ENCODE measurements around the gene HEXA. TPM values are rescaled to one million over a fixed set of nuclear protein-coding genes. Genes with fewer than 3 reads are reported as not detected.
"Not testable (repeated sequence)": the region's sequence is repeated elsewhere in the genome, so short reads cannot be mapped to it uniquely, and the experiment has no call there.

Gene HEXA
- total RNA-seq (2014; rRNA removed; shearing (Covaris generic)), result 52.5 and 54.2 TPM in 2 replicates

- peak within 1 kb of the TSS; percentile 85 for H3K4me3 ChIP-seq (ENCODE audit: insufficient read depth, low read depth, low read length)
- peak; percentile 99 for DNase-seq
- H3K27me3 ChIP-seq (ENCODE audit: control insufficient read depth, insufficient read depth, low read length), result no peaks in the 10 kb centered on the region
- no peaks in the 10 kb centered on the region for H3K36me3 ChIP-seq (replicated peaks; ENCODE audit: control insufficient read depth, insufficient read depth, low read length)
Observed at GRCh38 chr15:72375846-72376581, at the start of gene HEXA. TSS of gene HEXA (minus strand) at chr15:72376014. CDS start at chr15:72375972, 42 bp downstream.

DNA sequence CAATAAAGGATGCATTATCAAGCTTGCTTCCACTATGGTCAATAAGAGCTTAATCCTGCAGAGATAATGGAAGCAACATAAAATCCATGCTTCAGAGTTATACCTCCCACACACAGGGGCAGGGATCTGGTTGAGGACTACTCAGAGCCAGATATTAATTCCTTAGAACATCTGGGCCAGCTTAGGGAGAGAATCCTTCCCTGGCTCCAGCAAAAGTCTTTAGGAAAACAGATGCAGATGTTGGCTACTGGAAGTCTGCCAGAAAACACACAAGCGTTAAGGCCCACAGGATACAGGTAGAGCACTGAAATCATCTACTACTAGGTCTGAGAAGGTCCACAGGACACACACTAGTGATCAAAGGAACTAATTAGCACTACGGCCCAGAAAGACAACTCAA is 47.4 kb upstream of the HEXA start:
- Histone ChIP-seq H3K4me3 (ENCODE audit: insufficient read depth, low read depth, low read length) (no peak overlapping the region), H3K27me3 (ENCODE audit: control insufficient read depth, insufficient read depth, low read length) (no peaks in the 10 kb centered on the region), H3K36me3 (replicated peaks; ENCODE audit: control insufficient read depth, insufficient read depth, low read length) (no peaks in the 10 kb centered on the region)
- no peak for DNase-seq

- Histone ChIP-seq H3K4me3 (ENCODE audit: insufficient read depth, low read depth, low read length) (no peak overlapping the region), H3K36me3 (replicated peaks; ENCODE audit: control insufficient read depth, insufficient read depth, low read length) (no peaks in the 10 kb centered on the region), H3K27me3 (ENCODE audit: control insufficient read depth, insufficient read depth, low read length) (no peaks in the 10 kb centered on the region)
- no peak for DNase-seq
Observed at GRCh38 chr15:72421484-72421883, 45.7 kb upstream of the HEXA start.

DNA sequence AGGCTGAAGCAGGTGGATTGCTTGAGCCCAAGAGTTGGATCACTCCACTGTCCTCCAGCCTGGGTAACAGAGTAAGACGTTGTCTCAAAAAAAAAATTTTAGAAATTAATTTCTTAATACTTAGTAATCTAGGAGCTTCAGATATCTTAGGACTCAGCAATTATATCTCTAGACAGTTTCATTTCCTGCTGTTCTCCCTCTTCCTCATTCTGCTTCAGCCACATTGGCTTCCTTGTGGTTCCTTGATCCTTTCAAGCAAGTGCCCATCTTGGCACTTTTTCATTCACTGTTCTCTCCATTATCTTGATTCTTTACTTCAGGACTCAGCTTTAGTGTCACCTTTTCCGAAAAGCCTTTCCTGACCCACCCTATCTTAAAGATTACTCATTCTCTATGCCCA is 44.8 kb upstream of the HEXA start:
- DNase-seq, result no peak
- no peak overlapping the region for H3K4me3 ChIP-seq (ENCODE audit: insufficient read depth, low read depth, low read length)
- no peaks in the 10 kb centered on the region for H3K27me3 ChIP-seq (ENCODE audit: control insufficient read depth, insufficient read depth, low read length)
- no peaks in the 10 kb centered on the region for H3K36me3 ChIP-seq (replicated peaks; ENCODE audit: control insufficient read depth, insufficient read depth, low read length)

GRCh38 chr15:72419768-72420167 is 44.0 kb upstream of the HEXA start:
- not testable (repeated sequence) for DNase-seq; H3K36me3 ChIP-seq (replicated peaks; ENCODE audit: control insufficient read depth, insufficient read depth, low read length); H3K27me3 ChIP-seq (ENCODE audit: control insufficient read depth, insufficient read depth, low read length); H3K4me3 ChIP-seq (ENCODE audit: insufficient read depth, low read depth, low read length)

- Histone ChIP-seq H3K36me3 (replicated peaks; ENCODE audit: control insufficient read depth, insufficient read depth, low read length) (no peaks in the 10 kb centered on the region), H3K4me3 (ENCODE audit: insufficient read depth, low read depth, low read length) (no peak overlapping the region), H3K27me3 (ENCODE audit: control insufficient read depth, insufficient read depth, low read length) (no peaks in the 10 kb centered on the region; the same call in 1 of the 2 replicates)
- no peak for DNase-seq
Observed at GRCh38 chr15:72415304-72415703, 39.5 kb upstream of the HEXA start.

GRCh38 chr15:72413337-72413736 is 37.5 kb upstream of the HEXA start:
- not testable (repeated sequence) for DNase-seq; H3K4me3 ChIP-seq (ENCODE audit: insufficient read depth, low read depth, low read length); H3K36me3 ChIP-seq (replicated peaks; ENCODE audit: control insufficient read depth, insufficient read depth, low read length); H3K27me3 ChIP-seq (ENCODE audit: control insufficient read depth, insufficient read depth, low read length)

GRCh38 chr15:72411544-72411943 is 35.7 kb upstream of the HEXA start:
- Histone ChIP-seq H3K27me3 (ENCODE audit: control insufficient read depth, insufficient read depth, low read length) (no peaks in the 10 kb centered on the region; the same call in 1 of the 2 replicates), H3K4me3 (ENCODE audit: insufficient read depth, low read depth, low read length) (no peak overlapping the region), H3K36me3 (replicated peaks; ENCODE audit: control insufficient read depth, insufficient read depth, low read length) (no peaks in the 10 kb centered on the region)
- no peak for DNase-seq

GRCh38 chr15:72411111-72411510 is 35.3 kb upstream of the HEXA start:
- no peak overlapping the region for H3K4me3 ChIP-seq (ENCODE audit: insufficient read depth, low read depth, low read length)
- DNase-seq, result no peak
- no peaks in the 10 kb centered on the region; the same call in 1 of the 2 replicates for H3K27me3 ChIP-seq (ENCODE audit: control insufficient read depth, insufficient read depth, low read length)
- no peaks in the 10 kb centered on the region for H3K36me3 ChIP-seq (replicated peaks; ENCODE audit: control insufficient read depth, insufficient read depth, low read length)

DNA sequence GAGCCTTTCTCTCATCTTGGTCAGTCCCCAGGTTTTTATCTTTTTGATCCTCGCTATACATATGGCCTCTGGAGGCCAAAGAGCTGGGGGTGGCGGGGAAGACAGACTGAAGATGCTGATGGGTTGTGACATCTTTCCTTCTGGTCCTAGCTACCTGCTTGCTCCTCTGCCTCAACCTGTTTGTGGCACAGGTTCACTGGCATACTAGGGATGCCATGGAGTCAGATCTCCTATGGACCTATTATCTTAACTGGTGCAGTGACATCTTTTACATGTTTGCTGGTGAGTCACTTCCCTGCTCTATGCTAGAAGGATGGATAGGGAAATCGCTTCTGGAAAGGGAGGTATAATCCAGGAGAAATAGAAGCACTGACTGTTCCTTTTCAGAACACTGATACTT is 31.1 kb upstream of the HEXA start:
- Histone ChIP-seq H3K36me3 (replicated peaks; ENCODE audit: control insufficient read depth, insufficient read depth, low read length) (no peaks in the 10 kb centered on the region), H3K4me3 (ENCODE audit: insufficient read depth, low read depth, low read length) (no peak overlapping the region), H3K27me3 (ENCODE audit: control insufficient read depth, insufficient read depth, low read length) (peaks cover 5% of the 10 kb centered on the region; the same call in 1 of the 2 replicates)
- no peak for DNase-seq

DNA sequence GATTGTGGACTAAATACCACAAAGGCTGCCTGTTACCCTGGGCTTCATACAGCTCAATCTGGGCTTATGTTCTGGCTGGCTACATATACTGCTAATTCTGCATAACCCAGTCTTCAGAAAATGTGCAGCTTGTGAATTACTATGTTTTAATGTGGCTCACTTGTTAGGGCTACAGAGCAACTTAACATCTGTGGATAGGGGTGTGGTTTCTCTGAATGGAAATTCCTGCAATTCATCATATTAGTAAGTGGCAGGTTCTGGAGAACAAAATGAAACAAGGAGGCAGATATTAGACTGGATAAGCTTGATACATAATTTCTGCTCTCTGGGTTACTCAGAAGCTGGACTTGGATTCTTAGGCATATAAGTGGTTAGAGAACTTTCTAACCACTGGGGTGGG is 29.0 kb upstream of the HEXA start:
- no peak for DNase-seq
- Histone ChIP-seq H3K27me3 (ENCODE audit: control insufficient read depth, insufficient read depth, low read length) (peaks cover 5% of the 10 kb centered on the region; the same call in 1 of the 2 replicates), H3K4me3 (ENCODE audit: insufficient read depth, low read depth, low read length) (no peak overlapping the region), H3K36me3 (replicated peaks; ENCODE audit: control insufficient read depth, insufficient read depth, low read length) (no peaks in the 10 kb centered on the region)

DNA sequence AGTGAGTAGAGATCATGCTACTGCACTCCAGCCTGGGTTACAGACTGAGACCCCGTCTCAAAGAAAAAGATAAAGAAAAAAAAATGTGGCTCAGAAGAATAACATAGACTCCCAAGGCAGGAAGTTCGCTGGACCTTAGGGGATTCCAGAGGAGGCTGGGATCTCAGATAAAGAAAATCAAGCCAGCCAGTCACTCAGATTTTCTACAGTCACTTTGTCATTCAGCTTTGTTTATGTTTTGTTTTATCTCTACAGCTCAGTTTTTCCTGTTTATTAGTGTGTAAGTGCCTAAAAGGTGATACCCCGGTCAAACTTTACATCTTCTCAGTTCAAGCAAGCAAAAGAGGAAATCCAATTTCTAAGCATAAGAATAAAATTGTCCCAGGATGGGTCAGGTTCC is 28.5 kb upstream of the HEXA start:
- Histone ChIP-seq H3K27me3 (ENCODE audit: control insufficient read depth, insufficient read depth, low read length) (peaks cover 5% of the 10 kb centered on the region; the same call in 1 of the 2 replicates), H3K4me3 (ENCODE audit: insufficient read depth, low read depth, low read length) (no peak overlapping the region), H3K36me3 (replicated peaks; ENCODE audit: control insufficient read depth, insufficient read depth, low read length) (no peaks in the 10 kb centered on the region)
- DNase-seq, result no peak

GRCh38 chr15:72402726-72403125 is 26.9 kb upstream of the HEXA start:
- no peak for DNase-seq
- peaks cover 5% of the 10 kb centered on the region; the same call in 1 of the 2 replicates for H3K27me3 ChIP-seq (ENCODE audit: control insufficient read depth, insufficient read depth, low read length)
- no peaks in the 10 kb centered on the region for H3K36me3 ChIP-seq (replicated peaks; ENCODE audit: control insufficient read depth, insufficient read depth, low read length)

GRCh38 chr15:72398648-72399047 is 22.8 kb upstream of the HEXA start:
- Histone ChIP-seq H3K4me3 (ENCODE audit: insufficient read depth, low read depth, low read length) (no peak overlapping the region), H3K36me3 (replicated peaks; ENCODE audit: control insufficient read depth, insufficient read depth, low read length) (no peaks in the 10 kb centered on the region), H3K27me3 (ENCODE audit: control insufficient read depth, insufficient read depth, low read length) (peaks cover 3% of the 10 kb centered on the region; the same call in 1 of the 2 replicates)
- no peak for DNase-seq

More at GRCh38 chr15:72402726-72403125, 26.9 kb upstream of the HEXA start:
- no peak overlapping the region for H3K4me3 ChIP-seq (ENCODE audit: insufficient read depth, low read depth, low read length)

DNA sequence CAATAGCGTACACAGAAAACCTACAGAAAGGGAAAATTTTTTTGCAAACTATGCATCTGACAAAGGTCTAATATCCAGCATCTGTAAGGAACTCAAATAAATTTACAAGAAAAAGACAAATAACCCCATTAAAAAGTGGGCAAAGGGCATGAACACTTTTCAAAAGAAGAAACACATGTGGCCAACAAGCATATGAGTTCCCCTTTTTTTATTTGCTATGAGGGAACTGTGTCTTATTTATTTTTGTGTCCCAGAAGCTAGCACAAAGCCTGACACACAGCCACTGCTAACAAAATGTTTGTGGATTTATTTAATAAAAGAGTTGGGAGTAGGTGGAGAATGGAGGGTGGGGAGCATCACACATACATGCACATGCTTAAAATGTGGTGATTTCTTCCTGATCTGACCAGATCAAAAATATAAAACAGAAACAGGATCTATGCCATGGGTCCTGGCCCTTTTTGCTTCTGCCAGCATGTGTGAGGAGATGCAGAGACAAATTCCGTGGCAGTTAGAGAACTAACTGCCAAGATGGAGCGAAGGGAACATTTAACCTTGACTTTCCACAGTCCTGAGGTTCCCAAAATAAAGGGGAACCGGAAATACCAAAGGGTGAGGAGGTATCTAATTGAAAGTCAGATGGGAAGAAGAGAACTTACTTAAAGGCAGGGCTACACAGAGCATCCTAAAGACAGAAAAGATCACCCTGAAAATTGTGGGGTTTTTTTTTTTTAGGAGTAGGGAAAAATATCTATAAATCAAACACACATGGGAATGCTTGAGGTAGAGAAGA is 22.2 kb upstream of the HEXA start, which contains the start of gene TMEM202:
Gene TMEM202 (plus strand): TSS at position 510 of the 793 bp plus-strand sequence. CDS start 22 bp downstream, at position 532.
- Histone ChIP-seq H3K4me3 (ENCODE audit: insufficient read depth, low read depth, low read length) (no peak within 1 kb of the TSS), H3K36me3 (replicated peaks; ENCODE audit: control insufficient read depth, insufficient read depth, low read length) (no peaks in the 10 kb centered on the region), H3K27me3 (ENCODE audit: control insufficient read depth, insufficient read depth, low read length) (peaks cover 2% of the 10 kb centered on the region; the same call in 1 of the 2 replicates)
- DNase-seq, result no peak

Data from H7 (cell line).